SK-N-SH (cell line): ENCODE results near the gene FBH1. TPM values are rescaled to one million over a fixed set of nuclear protein-coding genes. Genes with fewer than 3 reads are reported as not detected.

Experiments used
- CTCF ChIA-PET: fragments of 300-600, 350-600 bp; formaldehyde crosslinking; extraction: SDS; loops from one replicate; lab custom pipeline; 2021; lab: Yijun Ruan, JAX
- POLR2A ChIA-PET: fragments of 350-600 bp; sonication (Branson Sonifier 250); formaldehyde crosslinking; extraction: SDS; loops from one replicate; lab custom pipeline; 2020; ENCODE audit warnings: antibody characterized with exemption, inconsistent platforms; lab: Yijun Ruan, JAX
- DNase-seq: peaks from one replicate; pipeline ENCODE4 v3.0.0; 2012
- H2AFZ ChIP-seq: fragments of 200-600 bp; sonication (generic); 2 replicates; pipeline ENCODE4 v1.8.1; 2016; ENCODE audit warnings: antibody characterized with exemption, mild to moderate bottlenecking, low read depth
- H3F3A ChIP-seq: fragments of 200-600 bp; sonication (generic); replicated peaks from 2 replicates; pipeline ENCODE3; 2016; ENCODE audit warnings: antibody characterized with exemption, mild to moderate bottlenecking; ENCODE audit not compliant: insufficient read depth
- H3K27ac ChIP-seq, 2 experiments: fragments of 200-500 bp in 1 of 2; fragments of 200-600 bp in 1 of 2; sonication (Bioruptor generic) in 1 of 2; sonication (generic), shearing (Covaris generic) in 1 of 2; 2 replicates each; pipeline versions ENCODE4 v1.5.1 to v1.6.1; 2014 to 2016; ENCODE audit warnings: low read depth in 2 of 2, inconsistent platforms in 1 of 2, low read length in 1 of 2, mild to moderate bottlenecking in 1 of 2, mixed read lengths in 1 of 2
- H3K27me3 ChIP-seq: fragments of 200-600 bp; sonication (generic), shearing (Covaris generic); 2 replicates; pipeline ENCODE4 v1.6.1; 2016; ENCODE audit warnings: mixed run types; ENCODE audit not compliant: insufficient read depth
- H3K36me3 ChIP-seq, 2 experiments: fragments of 200-500 bp in 1 of 2; fragments of 200-600 bp in 1 of 2; sonication (Bioruptor generic) in 1 of 2; sonication (generic) in 1 of 2; replicated peaks in 1 of 2; 2 replicates each; pipeline versions ENCODE3 to v1.5.1; 2014 to 2016; ENCODE audit warnings: low read length in 1 of 2, mild to moderate bottlenecking in 1 of 2; ENCODE audit not compliant: insufficient read depth in 2 of 2, control insufficient read depth in 1 of 2
- H3K4me1 ChIP-seq, 2 experiments: fragments of 200-500 bp in 1 of 2; fragments of 200-600 bp in 1 of 2; sonication (Bioruptor generic) in 1 of 2; sonication (generic), shearing (Covaris generic) in 1 of 2; 2 replicates each; pipeline versions ENCODE4 v1.5.1 to v1.6.1; 2014 to 2016; ENCODE audit warnings: low read depth in 1 of 2, low read length in 1 of 2, mixed run types in 1 of 2; ENCODE audit not compliant: insufficient read depth in 2 of 2, control insufficient read depth in 1 of 2
- H3K4me2 ChIP-seq: fragments of 200-600 bp; sonication (generic), shearing (Covaris generic); 2 replicates; pipeline ENCODE4 v1.6.1; 2017; ENCODE audit warnings: mixed run types
- H3K4me3 ChIP-seq, 2 experiments: fragments of 200-500 bp in 1 of 2; fragments of 200-600 bp in 1 of 2; sonication (Bioruptor generic) in 1 of 2; sonication (generic), shearing (Covaris generic) in 1 of 2; 2 replicates each; pipeline versions ENCODE4 v1.5.1 to v1.8.1; 2014 to 2016; ENCODE audit warnings: low read depth in 2 of 2, inconsistent platforms in 1 of 2, low read length in 1 of 2, mild to moderate bottlenecking in 1 of 2, mixed read lengths in 1 of 2, moderate library complexity in 1 of 2
- H3K79me2 ChIP-seq: fragments of 200-600 bp; sonication (generic); 2 replicates; pipeline ENCODE4 v1.8.1; 2017; ENCODE audit warnings: mild to moderate bottlenecking; ENCODE audit not compliant: insufficient read depth
- H3K9ac ChIP-seq: fragments of 200-600 bp; sonication (generic); 2 replicates; pipeline ENCODE4 v1.6.1; 2017; ENCODE audit warnings: mixed run types
- H3K9me2 ChIP-seq: fragments of 200-600 bp; sonication (generic); 2 replicates; pipeline ENCODE4 v1.6.1; 2017; ENCODE audit warnings: mixed run types
- H3K9me3 ChIP-seq: fragments of 200-600 bp; sonication (generic); 2 replicates; pipeline ENCODE4 v1.6.1; 2017; ENCODE audit warnings: mixed run types, mild to moderate bottlenecking, moderate library complexity
- H4K20me1 ChIP-seq: fragments of 200-600 bp; sonication (generic); 2 replicates; pipeline ENCODE4 v1.6.1; 2017; ENCODE audit warnings: mild to moderate bottlenecking, mixed run types; ENCODE audit not compliant: insufficient read depth
- CTCF ChIP-seq: fragments of 200-600 bp; sonication (generic); IDR thresholded peaks from 2 replicates; pipeline ENCODE4 v1.6.1; 2017; ENCODE audit warnings: antibody characterized with exemption, mild to moderate bottlenecking, moderate library complexity
- ELF1 ChIP-seq: IDR thresholded peaks from 2 replicates; pipeline ENCODE4 v1.4.0; 2012
- EP300 ChIP-seq, 2 experiments: IDR thresholded peaks; 2 replicates each; pipeline versions ENCODE4 v1.4.0 to v1.6.1; 2012; ENCODE audit warnings: borderline replicate concordance in 1 of 2, low read depth in 1 of 2, low read length in 1 of 2
- FOSL2 ChIP-seq: IDR thresholded peaks from 2 replicates; pipeline ENCODE4 v1.4.0; 2012; ENCODE audit warnings: low read depth, mild to moderate bottlenecking, moderate library complexity, borderline replicate concordance
- FOXJ3 ChIP-seq: sonication (generic); formaldehyde crosslinking; IDR thresholded peaks from 2 replicates; pipeline ENCODE4 v1.5.1; 2020; ENCODE audit warnings: mild to moderate bottlenecking, missing genetic modification reagents
- GATA2 ChIP-seq: sonication (generic); formaldehyde crosslinking; IDR thresholded peaks from 2 replicates; pipeline ENCODE4 v1.5.0; 2020; ENCODE audit warnings: mild to moderate bottlenecking, missing genetic modification reagents
- JUND ChIP-seq: IDR thresholded peaks from 2 replicates; pipeline ENCODE4 v1.4.0; 2012
- MAX ChIP-seq: IDR thresholded peaks from 2 replicates; pipeline ENCODE4 v1.4.0; 2012; ENCODE audit warnings: low read depth
- MXI1 ChIP-seq: IDR thresholded peaks from 2 replicates; pipeline ENCODE4 v1.6.1; 2012; ENCODE audit warnings: mild to moderate bottlenecking, low read depth, low read length, improper control_type of control experiment
- NRF1 ChIP-seq: IDR thresholded peaks from 2 replicates; pipeline ENCODE4 v1.6.1; 2012; ENCODE audit warnings: low read depth, mild to moderate bottlenecking, low read length
- RCOR1 ChIP-seq: fragments of 150-350 bp; IDR thresholded peaks from 2 replicates; pipeline ENCODE4 v1.6.1; 2017; ENCODE audit warnings: antibody characterized with exemption, low read length
- REST ChIP-seq: IDR thresholded peaks from 2 replicates; pipeline ENCODE4 v1.6.1; 2012; ENCODE audit warnings: mild to moderate bottlenecking, low read depth, low read length, moderate library complexity
- SIN3A ChIP-seq: IDR thresholded peaks from 2 replicates; pipeline ENCODE4 v1.6.1; 2012; ENCODE audit warnings: low read depth, mild to moderate bottlenecking, low read length, moderate library complexity, borderline replicate concordance
- YY1 ChIP-seq: IDR thresholded peaks from 2 replicates; pipeline ENCODE4 v1.4.0; 2012; ENCODE audit warnings: low read depth, mild to moderate bottlenecking
- WGBS: methylation state at CpG from one replicate; pipeline ENCODE4 v1.1.6; 2017; ENCODE audit warnings: low lambda C conversion rate; 5-methylcytosine and 5-hydroxymethylcytosine counted together
- polyA plus RNA-seq, 3 experiments: library from polyadenylated mRNA; depleted of rRNA; stranded (reverse); fragments of >200 nt; gene quantifications; 2 replicates each; pipeline ENCODE4 v1.2.3, GENCODE V29; 2012
- TF ChIP-seq, protein P1 (sequence below): IDR thresholded peaks from 2 replicates; pipeline ENCODE4 v1.4.0; 2012; ENCODE audit warnings: low read depth, borderline replicate concordance
- TF ChIP-seq, protein P2 (sequence below): IDR thresholded peaks from 2 replicates; pipeline ENCODE4; 2012
- TF ChIP-seq, protein P3 (sequence below): fragments of 150-350 bp; IDR thresholded peaks from 2 replicates; pipeline ENCODE4 v1.6.1; 2016; ENCODE audit warnings: mild to moderate bottlenecking, low read depth, low read length

FBH1 gene
- polyA plus RNA-seq, 1 of the 3 experiments (the other 2 are of a cell fraction): 60.9 TPM

DNA sequence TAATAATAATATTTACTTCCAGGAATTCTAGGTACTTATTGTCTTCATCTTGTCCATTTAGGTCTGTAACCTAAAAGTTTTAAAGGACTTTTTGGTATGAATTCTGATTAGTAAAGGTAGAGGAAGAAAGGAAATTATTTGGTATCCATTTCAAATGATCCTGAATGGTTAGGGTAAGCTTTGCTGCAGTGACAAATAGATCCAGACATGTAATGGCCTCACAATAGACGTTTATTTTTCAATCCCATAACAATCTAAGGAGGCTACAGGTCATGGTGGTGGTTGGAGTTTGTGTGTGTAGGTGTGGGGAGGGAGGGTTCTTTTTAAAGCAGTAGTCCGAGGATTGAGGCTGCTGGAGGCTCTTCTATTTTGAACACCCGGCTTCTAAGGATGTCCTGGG, 5.3 kb downstream of the FBH1 start:
- H4K20me1 ChIP-seq: peaks cover 28% of the 10 kb centered on the region
- WGBS: 84% methylated on average over 3 of the region's 3 CpGs

More for the DNA sequence above, 5.3 kb downstream of the FBH1 start:
- POLR2A ChIA-PET: no interaction called here
- no peak overlapping the region for H3K4me3 ChIP-seq
- DNase-seq: no peak
- no peak overlapping the region for H3K9ac ChIP-seq
- no peaks in the 10 kb centered on the region for H3K9me2 ChIP-seq
- H3F3A ChIP-seq: no peaks in the 10 kb centered on the region
- TF ChIP-seq REST (no peak), GATA2 (CRISPR knock-in tag) (no peak), FOSL2 (no peak), YY1 (no peak), RCOR1 (no peak), MXI1 (no peak), CTCF (no peak), FOXJ3 (CRISPR knock-in tag) (no peak), MAX (no peak), JUND (no peak), ELF1 (no peak), NRF1 (no peak), EP300 (IDR thresholded peaks at IDR 0.05; ENCODE audit: borderline replicate concordance in 1 of 2, low read depth in 1 of 2, low read length in 1 of 2) (no peak), SIN3A (no peak)
- TF ChIP-seq, protein P1, sequence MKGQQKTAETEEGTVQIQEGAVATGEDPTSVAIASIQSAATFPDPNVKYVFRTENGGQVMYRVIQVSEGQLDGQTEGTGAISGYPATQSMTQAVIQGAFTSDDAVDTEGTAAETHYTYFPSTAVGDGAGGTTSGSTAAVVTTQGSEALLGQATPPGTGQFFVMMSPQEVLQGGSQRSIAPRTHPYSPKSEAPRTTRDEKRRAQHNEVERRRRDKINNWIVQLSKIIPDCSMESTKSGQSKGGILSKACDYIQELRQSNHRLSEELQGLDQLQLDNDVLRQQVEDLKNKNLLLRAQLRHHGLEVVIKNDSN: no peak
- TF ChIP-seq, protein P2, sequence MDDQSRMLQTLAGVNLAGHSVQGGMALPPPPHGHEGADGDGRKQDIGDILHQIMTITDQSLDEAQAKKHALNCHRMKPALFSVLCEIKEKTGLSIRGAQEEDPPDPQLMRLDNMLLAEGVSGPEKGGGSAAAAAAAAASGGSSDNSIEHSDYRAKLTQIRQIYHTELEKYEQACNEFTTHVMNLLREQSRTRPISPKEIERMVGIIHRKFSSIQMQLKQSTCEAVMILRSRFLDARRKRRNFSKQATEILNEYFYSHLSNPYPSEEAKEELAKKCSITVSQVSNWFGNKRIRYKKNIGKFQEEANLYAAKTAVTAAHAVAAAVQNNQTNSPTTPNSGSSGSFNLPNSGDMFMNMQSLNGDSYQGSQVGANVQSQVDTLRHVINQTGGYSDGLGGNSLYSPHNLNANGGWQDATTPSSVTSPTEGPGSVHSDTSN: no peak
- TF ChIP-seq, protein P3, sequence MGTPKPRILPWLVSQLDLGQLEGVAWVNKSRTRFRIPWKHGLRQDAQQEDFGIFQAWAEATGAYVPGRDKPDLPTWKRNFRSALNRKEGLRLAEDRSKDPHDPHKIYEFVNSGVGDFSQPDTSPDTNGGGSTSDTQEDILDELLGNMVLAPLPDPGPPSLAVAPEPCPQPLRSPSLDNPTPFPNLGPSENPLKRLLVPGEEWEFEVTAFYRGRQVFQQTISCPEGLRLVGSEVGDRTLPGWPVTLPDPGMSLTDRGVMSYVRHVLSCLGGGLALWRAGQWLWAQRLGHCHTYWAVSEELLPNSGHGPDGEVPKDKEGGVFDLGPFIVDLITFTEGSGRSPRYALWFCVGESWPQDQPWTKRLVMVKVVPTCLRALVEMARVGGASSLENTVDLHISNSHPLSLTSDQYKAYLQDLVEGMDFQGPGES: no peak
- peaks cover 96% of the 10 kb centered on the region for H3K79me2 ChIP-seq
- CTCF ChIA-PET: no interaction called here
- H3K27me3 ChIP-seq: no peaks in the 10 kb centered on the region
- 0 out of 2 replicates have a peak, but pooled peaks cover 5% of the 10 kb centered on the region for H3K9me3 ChIP-seq
- H3K27ac ChIP-seq: no peak overlapping the region
- H3K4me1 ChIP-seq: peaks cover 6 to 10% of the 10 kb centered on the region in 2 experiments; a peak in 3 of 4 replicates
- no peak overlapping the region for H3K4me2 ChIP-seq
- H2AFZ ChIP-seq: no peak overlapping the region
- peaks cover 46 to 64% of the 10 kb centered on the region in 2 experiments for H3K36me3 ChIP-seq
